ENCODE data around the gene MESP2.

GRCh38 chr15:89808160-89808870 lies 32.2 kb downstream of the MESP2 start:
- TF ChIP-seq EP300 (IDR thresholded peaks at IDR 0.05) (no peak), CTCF (IDR thresholded peaks at IDR 0.05) (no peak), POLR2A (IDR thresholded peaks at IDR 0.05) (no peak)

Data from ovary (tissue), 3 donors.